ENCODE results near the gene RNF212. TPM values are rescaled to one million over a fixed set of nuclear protein-coding genes. Genes with fewer than 3 reads are reported as not detected.

Gene RNF212
- total and polyA plus RNA-seq, 2 experiments from 2014 or later = 17.0 to 20.6 TPM

DNA sequence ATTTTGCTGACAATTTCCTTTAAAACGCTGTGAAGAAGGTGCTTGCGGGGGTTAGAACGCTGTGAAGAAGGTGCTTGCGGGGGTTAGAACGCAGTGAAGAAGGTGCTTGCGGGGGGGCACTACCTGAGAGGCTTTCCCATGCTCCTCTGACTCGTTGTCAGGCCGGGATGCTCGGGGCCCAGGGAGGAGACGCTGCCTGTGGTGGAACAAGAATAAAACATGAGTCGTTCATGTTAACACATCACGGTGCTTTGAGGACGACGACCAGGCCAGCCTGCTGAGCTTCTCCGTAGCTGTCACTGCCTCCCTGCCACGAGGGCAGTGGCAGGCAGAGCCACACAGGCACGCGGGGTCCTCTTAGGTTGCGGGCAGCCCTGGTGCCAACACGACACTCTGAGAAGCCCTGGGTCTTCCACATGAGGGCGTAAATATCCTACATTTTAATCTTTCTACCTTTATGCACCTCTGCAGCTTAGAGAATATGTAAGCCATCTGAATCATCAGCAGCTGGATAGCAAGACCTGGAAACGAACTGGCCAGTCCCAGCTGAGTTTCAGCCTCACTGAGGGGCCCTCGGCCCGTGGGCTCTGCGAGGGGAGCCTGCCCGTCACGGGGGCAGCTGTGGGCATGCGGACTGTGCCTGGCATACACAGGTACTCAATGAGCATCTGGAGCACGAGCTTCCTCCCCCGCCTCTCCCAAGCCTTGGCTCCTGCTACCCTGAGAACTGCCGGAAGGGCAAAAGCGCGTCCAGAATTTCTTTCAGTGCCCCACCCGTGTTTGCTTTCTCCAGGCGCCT is 55.0 kb downstream of the RNF212 start (continued):
- TF ChIP-seq NANOG (IDR thresholded peaks at IDR 0.05; ENCODE audit: borderline replicate concordance) = no peak
- TF ChIP-seq EZH2phosphoT487 (IDR thresholded peaks at IDR 0.05; ENCODE audit: unreplicated experiment) = no peak
- TF ChIP-seq JUNB (IDR thresholded peaks at IDR 0.05; ENCODE audit: unreplicated experiment) = no peak
- TF ChIP-seq REST (IDR thresholded peaks at IDR 0.05; ENCODE audit: unreplicated experiment) = no peak
- TF ChIP-seq, protein P1, sequence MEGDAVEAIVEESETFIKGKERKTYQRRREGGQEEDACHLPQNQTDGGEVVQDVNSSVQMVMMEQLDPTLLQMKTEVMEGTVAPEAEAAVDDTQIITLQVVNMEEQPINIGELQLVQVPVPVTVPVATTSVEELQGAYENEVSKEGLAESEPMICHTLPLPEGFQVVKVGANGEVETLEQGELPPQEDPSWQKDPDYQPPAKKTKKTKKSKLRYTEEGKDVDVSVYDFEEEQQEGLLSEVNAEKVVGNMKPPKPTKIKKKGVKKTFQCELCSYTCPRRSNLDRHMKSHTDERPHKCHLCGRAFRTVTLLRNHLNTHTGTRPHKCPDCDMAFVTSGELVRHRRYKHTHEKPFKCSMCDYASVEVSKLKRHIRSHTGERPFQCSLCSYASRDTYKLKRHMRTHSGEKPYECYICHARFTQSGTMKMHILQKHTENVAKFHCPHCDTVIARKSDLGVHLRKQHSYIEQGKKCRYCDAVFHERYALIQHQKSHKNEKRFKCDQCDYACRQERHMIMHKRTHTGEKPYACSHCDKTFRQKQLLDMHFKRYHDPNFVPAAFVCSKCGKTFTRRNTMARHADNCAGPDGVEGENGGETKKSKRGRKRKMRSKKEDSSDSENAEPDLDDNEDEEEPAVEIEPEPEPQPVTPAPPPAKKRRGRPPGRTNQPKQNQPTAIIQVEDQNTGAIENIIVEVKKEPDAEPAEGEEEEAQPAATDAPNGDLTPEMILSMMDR (conservative IDR thresholded peaks at IDR 0.05; ENCODE audit: low read depth in 2 of 2) = no peak
- no peak for TF ChIP-seq STAT1 (IDR thresholded peaks at IDR 0.05; ENCODE audit: unreplicated experiment)
- TF ChIP-seq ZNF114 (CRISPR knock-in tag; IDR thresholded peaks at IDR 0.05) = no peak

- Histone ChIP-seq H3K9me2 (ENCODE audit: insufficient read depth) (no peaks in the 10 kb centered on the region), H3F3A (replicated peaks; ENCODE audit: low read depth) (no peaks in the 10 kb centered on the region), H4K20me1 (replicated peaks; ENCODE audit: insufficient read depth) (no peaks in the 10 kb centered on the region), H3K4me3 (no peak overlapping the region), H3K36me3 (ENCODE audit: insufficient read depth) (no peaks in the 10 kb centered on the region), H3K27me3 (ENCODE audit: insufficient read depth) (no peaks in the 10 kb centered on the region), H3K4me2 (no peak overlapping the region), H3K4me1 (ENCODE audit: insufficient read depth) (no peaks in the 10 kb centered on the region), H2AFZ (no peak overlapping the region), H3K79me2 (replicated peaks; ENCODE audit: insufficient read depth) (no peaks in the 10 kb centered on the region), H3K27ac (ENCODE audit: low read depth) (no peak overlapping the region)
- peaks cover 20% of the 10 kb centered on the region for H3K27me3 Mint-ChIP-seq (ENCODE audit: insufficient read depth, low read depth, poor library complexity)
- ATAC-seq (no peak), DNase-seq (ENCODE audit: low spot score) (no peak)
- H3K9me3 Mint-ChIP-seq = no peaks in the 10 kb centered on the region
- no peak for TF ChIP-seq NANOG (IDR thresholded peaks at IDR 0.05; ENCODE audit: borderline replicate concordance)
- no peak for TF ChIP-seq EZH2 (IDR thresholded peaks at IDR 0.05; ENCODE audit: low read depth, unreplicated experiment)
- H3K36me3 Mint-ChIP-seq (ENCODE audit: low read depth) = no peaks in the 10 kb centered on the region
- no peak overlapping the region for H3K27ac Mint-ChIP-seq
- peaks cover 9% of the 10 kb centered on the region for H3K4me1 Mint-ChIP-seq
- no peak overlapping the region for H3K4me3 Mint-ChIP-seq
Measured at GRCh38 chr4:1057403-1057745, 56.0 kb downstream of the RNF212 start.

All from GM23338 (cell line).